HL-60 (cell line): Measurements from ENCODE around the gene TMEM163.

Experiments
- DNase-seq, 2 experiments: peaks; one replicate each; pipeline ENCODE4 v3.0.0-alpha.2; 2010 to 2020; ENCODE audit warnings: low read depth in 1 of 2, low spot score in 1 of 2
- H3K27ac ChIP-seq: fragments of 250-450 bp; sonication (Bioruptor Pico); replicated peaks from 2 replicates; pipeline ENCODE4 v1.5.1; 2020; ENCODE audit warnings: mild to moderate bottlenecking, moderate library complexity
- H3K27me3 ChIP-seq: fragments of 250-450 bp; sonication (Bioruptor Pico); 2 replicates; pipeline ENCODE4 v1.5.1; 2021; ENCODE audit warnings: mild to moderate bottlenecking, moderate library complexity; ENCODE audit not compliant: insufficient read depth, poor library complexity, severe bottlenecking
- H3K4me3 ChIP-seq: replicated peaks from 2 replicates; pipeline ENCODE4 v1.5.1; 2011; ENCODE audit warnings: mild to moderate bottlenecking, control low read depth, low read length; ENCODE audit not compliant: insufficient read depth
- GABPA ChIP-seq: IDR thresholded peaks from 2 replicates; pipeline ENCODE4 v1.6.1; 2012; ENCODE audit warnings: low read depth
- POLR2AphosphoS5 ChIP-seq: IDR thresholded peaks from 2 replicates; pipeline ENCODE4 v1.6.1; 2012; ENCODE audit warnings: low read depth
- SPI1 ChIP-seq: IDR thresholded peaks from 2 replicates; pipeline ENCODE4 v1.6.1; 2012; ENCODE audit warnings: low read depth, mild to moderate bottlenecking, borderline replicate concordance
- TF ChIP-seq, protein P1 (sequence below): IDR thresholded peaks from 2 replicates; pipeline ENCODE4 v1.6.1; 2012; ENCODE audit warnings: low read depth; ENCODE audit not compliant: insufficient replicate concordance
- TF ChIP-seq, protein P2 (sequence below): IDR thresholded peaks from one replicate; pipeline ENCODE4 v1.5.1; 2011; ENCODE audit warnings: low read length, control low read depth, inconsistent platforms; ENCODE audit not compliant: insufficient read depth

Gene TMEM163

GRCh38 chr2:134623796-134624195 lies 95.0 kb downstream of the TMEM163 start:
- Histone ChIP-seq H3K27me3 (no peaks in the 10 kb centered on the region), H3K4me3 (no peak overlapping the region), H3K27ac (no peak overlapping the region)
- TF ChIP-seq, protein P1, sequence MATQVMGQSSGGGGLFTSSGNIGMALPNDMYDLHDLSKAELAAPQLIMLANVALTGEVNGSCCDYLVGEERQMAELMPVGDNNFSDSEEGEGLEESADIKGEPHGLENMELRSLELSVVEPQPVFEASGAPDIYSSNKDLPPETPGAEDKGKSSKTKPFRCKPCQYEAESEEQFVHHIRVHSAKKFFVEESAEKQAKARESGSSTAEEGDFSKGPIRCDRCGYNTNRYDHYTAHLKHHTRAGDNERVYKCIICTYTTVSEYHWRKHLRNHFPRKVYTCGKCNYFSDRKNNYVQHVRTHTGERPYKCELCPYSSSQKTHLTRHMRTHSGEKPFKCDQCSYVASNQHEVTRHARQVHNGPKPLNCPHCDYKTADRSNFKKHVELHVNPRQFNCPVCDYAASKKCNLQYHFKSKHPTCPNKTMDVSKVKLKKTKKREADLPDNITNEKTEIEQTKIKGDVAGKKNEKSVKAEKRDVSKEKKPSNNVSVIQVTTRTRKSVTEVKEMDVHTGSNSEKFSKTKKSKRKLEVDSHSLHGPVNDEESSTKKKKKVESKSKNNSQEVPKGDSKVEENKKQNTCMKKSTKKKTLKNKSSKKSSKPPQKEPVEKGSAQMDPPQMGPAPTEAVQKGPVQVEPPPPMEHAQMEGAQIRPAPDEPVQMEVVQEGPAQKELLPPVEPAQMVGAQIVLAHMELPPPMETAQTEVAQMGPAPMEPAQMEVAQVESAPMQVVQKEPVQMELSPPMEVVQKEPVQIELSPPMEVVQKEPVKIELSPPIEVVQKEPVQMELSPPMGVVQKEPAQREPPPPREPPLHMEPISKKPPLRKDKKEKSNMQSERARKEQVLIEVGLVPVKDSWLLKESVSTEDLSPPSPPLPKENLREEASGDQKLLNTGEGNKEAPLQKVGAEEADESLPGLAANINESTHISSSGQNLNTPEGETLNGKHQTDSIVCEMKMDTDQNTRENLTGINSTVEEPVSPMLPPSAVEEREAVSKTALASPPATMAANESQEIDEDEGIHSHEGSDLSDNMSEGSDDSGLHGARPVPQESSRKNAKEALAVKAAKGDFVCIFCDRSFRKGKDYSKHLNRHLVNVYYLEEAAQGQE, result no peak
- TF ChIP-seq SPI1, result peak; percentile 94
- DNase-seq, result peak; percentile 25 to 71

GRCh38 chr2:134623046-134623445 lies 95.8 kb downstream of the TMEM163 start:
- Histone ChIP-seq H3K27me3 (no peaks in the 10 kb centered on the region), H3K27ac (no peak overlapping the region), H3K4me3 (no peak overlapping the region)
- no peak for TF ChIP-seq SPI1
- TF ChIP-seq, protein P1, result no peak
- TF ChIP-seq POLR2AphosphoS5, result no peak
- no peak for TF ChIP-seq GABPA
- TF ChIP-seq, protein P2, sequence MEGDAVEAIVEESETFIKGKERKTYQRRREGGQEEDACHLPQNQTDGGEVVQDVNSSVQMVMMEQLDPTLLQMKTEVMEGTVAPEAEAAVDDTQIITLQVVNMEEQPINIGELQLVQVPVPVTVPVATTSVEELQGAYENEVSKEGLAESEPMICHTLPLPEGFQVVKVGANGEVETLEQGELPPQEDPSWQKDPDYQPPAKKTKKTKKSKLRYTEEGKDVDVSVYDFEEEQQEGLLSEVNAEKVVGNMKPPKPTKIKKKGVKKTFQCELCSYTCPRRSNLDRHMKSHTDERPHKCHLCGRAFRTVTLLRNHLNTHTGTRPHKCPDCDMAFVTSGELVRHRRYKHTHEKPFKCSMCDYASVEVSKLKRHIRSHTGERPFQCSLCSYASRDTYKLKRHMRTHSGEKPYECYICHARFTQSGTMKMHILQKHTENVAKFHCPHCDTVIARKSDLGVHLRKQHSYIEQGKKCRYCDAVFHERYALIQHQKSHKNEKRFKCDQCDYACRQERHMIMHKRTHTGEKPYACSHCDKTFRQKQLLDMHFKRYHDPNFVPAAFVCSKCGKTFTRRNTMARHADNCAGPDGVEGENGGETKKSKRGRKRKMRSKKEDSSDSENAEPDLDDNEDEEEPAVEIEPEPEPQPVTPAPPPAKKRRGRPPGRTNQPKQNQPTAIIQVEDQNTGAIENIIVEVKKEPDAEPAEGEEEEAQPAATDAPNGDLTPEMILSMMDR, result no peak
- DNase-seq, result no peak

- no peak for TF ChIP-seq GABPA
- TF ChIP-seq, protein P1, result no peak
- TF ChIP-seq, protein P2, result no peak
- no peak for TF ChIP-seq SPI1
- no peak for TF ChIP-seq POLR2AphosphoS5
- Histone ChIP-seq H3K4me3 (no peak overlapping the region), H3K27ac (no peak overlapping the region), H3K27me3 (no peaks in the 10 kb centered on the region)
- no peak for DNase-seq
These were observed 96.7 kb downstream of the TMEM163 start for GRCh38 chr2:134621939-134622705.
